Mammary epithelial cell (primary cell): ENCODE results near the gene CSNK1G3.

Experiments used
- CTCF ChIP-seq, 2 donors: IDR thresholded peaks in 1 of 2; conservative IDR thresholded peaks in 1 of 2; 2 replicates each; pipeline ENCODE4 v1.5.1; 2011 to 2012; ENCODE audit warnings: inconsistent platforms in 2 of 2, low read length in 2 of 2, mild to moderate bottlenecking in 2 of 2, control low read depth in 1 of 2, low read depth in 1 of 2; ENCODE audit not compliant: insufficient read depth in 1 of 2; ENCODE audit errors: extremely low read depth in 1 of 2
- EZH2 ChIP-seq: IDR thresholded peaks from 2 replicates; pipeline ENCODE4 v1.6.1; 2012; ENCODE audit warnings: low read length, inconsistent platforms, borderline replicate concordance

- TF ChIP-seq CTCF (conservative IDR thresholded peaks at IDR 0.05 in 1 of 2, IDR thresholded peaks at IDR 0.05 in 1 of 2; ENCODE audit: extremely low read depth in 1 of 2, insufficient read depth in 1 of 2, low read depth in 1 of 2, low read length in 2 of 2), result no peak
- no peak for TF ChIP-seq EZH2
These were observed 23.7 kb downstream of the CSNK1G3 start for GRCh38 chr5:123535648-123536047.
